ENCODE results near the gene PRIMA1. TPM values are rescaled to one million over a fixed set of nuclear protein-coding genes. Genes with fewer than 3 reads are reported as not detected.

PRIMA1 gene
- total RNA-seq, 1 experiment from 2014 or later = 0.06 TPM

DNA sequence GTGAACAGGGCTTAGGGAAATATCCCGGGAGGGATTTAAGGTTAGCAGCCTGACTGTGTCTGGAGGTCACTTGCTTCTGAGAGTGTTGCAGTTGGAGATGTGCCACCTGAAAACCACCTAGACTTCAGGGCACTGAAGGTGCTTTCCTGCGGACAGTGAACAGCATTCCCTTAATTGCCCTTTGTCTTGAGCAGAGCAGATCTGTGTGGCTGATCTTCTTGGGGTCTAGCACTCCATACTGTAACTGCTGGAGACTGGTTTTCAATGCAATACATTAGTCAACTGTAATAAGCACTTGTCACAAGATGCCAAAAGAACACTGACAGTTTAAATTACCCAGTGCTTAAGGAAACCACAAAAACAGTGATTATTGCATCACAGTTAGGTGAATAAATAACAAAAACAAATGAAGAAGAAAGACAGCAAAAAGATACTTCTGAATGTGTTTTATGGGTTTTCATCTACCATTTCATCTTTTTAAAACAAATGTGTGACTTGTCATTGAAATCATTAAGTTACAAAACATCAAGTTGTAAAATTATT lies 111.8 kb downstream of the PRIMA1 start:
- DNase-seq (ENCODE audit: low read depth) = no peak

DNA sequence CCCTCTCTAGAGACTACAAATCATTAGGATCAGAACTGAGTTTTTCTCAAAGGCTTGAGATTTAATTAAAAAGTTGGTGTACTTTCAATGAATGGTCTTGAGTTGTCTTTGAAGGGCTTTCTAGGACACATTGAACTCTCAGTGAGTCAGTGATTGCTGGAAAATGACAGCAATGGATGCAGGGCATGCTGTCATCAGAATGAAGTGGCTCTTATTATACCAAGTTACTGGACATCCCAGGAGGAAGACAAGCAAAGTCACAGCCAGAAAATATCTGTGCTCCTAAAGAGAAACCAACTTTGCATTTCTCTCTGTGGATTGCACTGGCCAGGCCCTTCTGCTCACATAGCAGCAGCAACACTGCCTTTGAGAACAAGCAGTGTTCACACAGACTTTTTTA lies 112.6 kb downstream of the PRIMA1 start:
- DNase-seq (ENCODE audit: low read depth) = no peak

DNA sequence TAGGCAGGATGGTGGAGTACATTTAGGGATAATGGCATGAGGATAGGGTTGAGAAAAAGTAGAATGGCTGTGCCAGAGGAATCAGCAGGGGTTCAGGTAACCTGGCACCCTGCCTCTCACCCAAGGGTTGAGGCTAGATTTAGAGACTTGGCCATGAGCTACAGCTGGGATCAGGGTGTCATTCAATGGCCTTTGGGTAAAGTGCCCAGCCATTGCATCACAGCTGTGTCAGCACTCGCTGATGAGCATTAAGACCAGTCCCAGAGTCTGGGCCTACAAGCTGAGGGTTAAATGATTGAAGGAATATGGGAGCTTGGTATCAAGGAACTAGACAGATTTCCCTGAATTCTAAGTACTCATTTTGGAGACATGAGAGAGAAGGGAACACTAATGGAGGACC lies 113.9 kb downstream of the PRIMA1 start:
- no peak for DNase-seq (ENCODE audit: low read depth)

- no peak for DNase-seq (ENCODE audit: low read depth)
Measured at GRCh38 chr14:93669632-93670031, 118.7 kb downstream of the PRIMA1 start.

Other genes starting within 250 kb of the PRIMA1 start
- gene FAM181A, start 138.9 kb upstream of the PRIMA1 start, total RNA-seq (2014; rRNA removed; shearing (Covaris generic)) = not detected in 2 replicates
- gene ASB2, start 188.1 kb upstream of the PRIMA1 start, total RNA-seq (2014; rRNA removed; shearing (Covaris generic)) = 1.8 and 3.0 TPM in 2 replicates
- gene CCDC197, start 208.8 kb upstream of the PRIMA1 start, total RNA-seq (2014; rRNA removed; shearing (Covaris generic)) = not detected in 2 replicates
- gene OTUB2, start 237.9 kb upstream of the PRIMA1 start, total RNA-seq (2014; rRNA removed; shearing (Covaris generic)) = 2.7 and 3.1 TPM in 2 replicates

All from Daoy (cell line).